ENCODE results near the gene WRAP73.

DNA sequence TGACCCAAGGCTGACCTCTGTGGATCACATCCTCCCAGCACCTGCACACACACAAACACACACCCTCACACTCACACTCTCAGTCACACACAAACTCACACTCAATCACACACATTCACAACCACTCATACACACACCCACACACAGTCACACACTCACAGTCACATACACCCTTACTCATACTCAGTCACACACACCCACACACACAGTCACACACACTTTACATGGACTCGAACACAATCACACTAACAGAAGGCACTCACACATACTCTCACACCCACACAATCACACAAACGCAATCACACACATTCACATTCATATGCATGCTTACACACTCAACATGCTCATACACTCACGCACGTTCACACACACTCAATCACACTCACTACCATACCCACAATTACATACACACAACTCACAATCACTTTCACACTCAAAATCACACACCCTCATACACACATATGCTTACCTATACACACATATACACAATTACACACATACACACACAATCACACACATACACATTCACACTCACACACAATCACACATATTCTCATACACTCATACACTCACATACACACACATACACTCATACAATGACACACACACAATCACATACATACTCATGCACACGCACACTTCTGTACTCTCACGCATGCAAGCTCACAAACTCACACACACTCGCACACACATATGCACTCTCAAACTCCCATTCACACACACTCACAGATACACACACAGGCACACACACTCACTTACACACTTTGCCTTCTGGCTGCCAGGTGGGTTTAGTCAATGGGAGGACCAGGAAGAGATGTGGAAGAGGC lies 44.7 kb downstream of the WRAP73 start:
- TF ChIP-seq, protein P1, sequence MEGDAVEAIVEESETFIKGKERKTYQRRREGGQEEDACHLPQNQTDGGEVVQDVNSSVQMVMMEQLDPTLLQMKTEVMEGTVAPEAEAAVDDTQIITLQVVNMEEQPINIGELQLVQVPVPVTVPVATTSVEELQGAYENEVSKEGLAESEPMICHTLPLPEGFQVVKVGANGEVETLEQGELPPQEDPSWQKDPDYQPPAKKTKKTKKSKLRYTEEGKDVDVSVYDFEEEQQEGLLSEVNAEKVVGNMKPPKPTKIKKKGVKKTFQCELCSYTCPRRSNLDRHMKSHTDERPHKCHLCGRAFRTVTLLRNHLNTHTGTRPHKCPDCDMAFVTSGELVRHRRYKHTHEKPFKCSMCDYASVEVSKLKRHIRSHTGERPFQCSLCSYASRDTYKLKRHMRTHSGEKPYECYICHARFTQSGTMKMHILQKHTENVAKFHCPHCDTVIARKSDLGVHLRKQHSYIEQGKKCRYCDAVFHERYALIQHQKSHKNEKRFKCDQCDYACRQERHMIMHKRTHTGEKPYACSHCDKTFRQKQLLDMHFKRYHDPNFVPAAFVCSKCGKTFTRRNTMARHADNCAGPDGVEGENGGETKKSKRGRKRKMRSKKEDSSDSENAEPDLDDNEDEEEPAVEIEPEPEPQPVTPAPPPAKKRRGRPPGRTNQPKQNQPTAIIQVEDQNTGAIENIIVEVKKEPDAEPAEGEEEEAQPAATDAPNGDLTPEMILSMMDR (IDR thresholded peaks at IDR 0.05) = no peak
- TF ChIP-seq POLR2A (IDR thresholded peaks at IDR 0.05) (no peak), POLR2AphosphoS5 (IDR thresholded peaks at IDR 0.05) (no peak), EP300 (IDR thresholded peaks at IDR 0.05) (no peak)
